Loucy (cell line): Measurements from ENCODE around the gene CORO2B.

Experiments
- CTCF ChIP-seq: fragments of 200-600 bp; sonication (generic); conservative IDR thresholded peaks from 2 replicates; pipeline ENCODE4 v1.5.1; 2014; ENCODE audit warnings: mild to moderate bottlenecking, antibody characterized with exemption, low read length
- EZH2phosphoT487 ChIP-seq: fragments of 200-600 bp; IDR thresholded peaks from 2 replicates; pipeline ENCODE4 v1.6.1; 2018; ENCODE audit warnings: antibody characterized with exemption, mild to moderate bottlenecking, moderate library complexity, borderline replicate concordance

- TF ChIP-seq EZH2phosphoT487: no peak
- TF ChIP-seq CTCF: no peak
Measured at GRCh38 chr15:68592544-68592943, 13.8 kb downstream of the CORO2B start.
